Testis (tissue), 2 donors: ENCODE measurements around the gene TACC2.

ENCODE experiments used
- POLR2A ChIP-seq: fragments of 450-650 bp; IDR thresholded peaks from one replicate; pipeline ENCODE4 v1.6.1; 2017; ENCODE audit warnings: antibody characterized with exemption, mild to moderate bottlenecking, moderate library complexity
- TF ChIP-seq, protein P1 (sequence below), 3 experiments: fragments of 450-650 bp in 2 of 3; fragments of 200-600 bp in 1 of 3; sonication (generic) in 1 of 3; IDR thresholded peaks; one replicate each; pipeline ENCODE4 v1.5.1; 2016 to 2019; ENCODE audit warnings: antibody characterized with exemption in 3 of 3, mild to moderate bottlenecking in 2 of 3, moderate library complexity in 1 of 3

DNA sequence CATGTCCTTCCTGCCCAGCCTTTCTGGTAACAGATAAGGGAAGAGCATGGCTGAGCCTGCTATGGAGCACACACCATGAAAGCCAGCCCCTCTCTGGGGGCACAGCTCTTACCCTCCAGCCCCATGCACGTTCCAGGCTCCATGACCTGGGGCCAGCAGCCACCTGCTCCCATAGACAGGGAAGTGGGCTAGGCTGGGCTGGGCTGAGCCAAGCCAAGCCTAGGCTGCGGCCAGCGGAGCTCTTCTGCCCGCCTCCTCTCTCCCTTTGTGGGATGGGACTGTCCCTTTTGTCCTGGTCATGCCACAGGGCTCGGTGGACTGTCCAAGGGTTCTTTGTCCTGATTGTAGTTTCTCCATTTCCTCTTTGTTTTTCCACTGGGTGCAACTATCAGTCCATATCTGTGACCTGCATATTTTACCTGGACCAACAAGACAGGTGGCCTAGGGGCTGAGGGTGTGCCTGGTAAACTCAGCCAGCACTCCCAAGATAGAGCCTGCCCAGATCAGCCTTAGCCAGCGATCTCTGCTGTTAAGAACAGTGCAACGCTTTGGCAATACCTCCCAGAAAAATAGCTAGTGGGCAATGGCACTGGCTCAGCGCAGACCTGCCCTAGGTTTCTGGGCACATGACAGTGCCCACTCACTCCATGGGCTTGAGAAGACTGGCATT lies 184.9 kb downstream of the TACC2 start:
- TF ChIP-seq, protein P1, sequence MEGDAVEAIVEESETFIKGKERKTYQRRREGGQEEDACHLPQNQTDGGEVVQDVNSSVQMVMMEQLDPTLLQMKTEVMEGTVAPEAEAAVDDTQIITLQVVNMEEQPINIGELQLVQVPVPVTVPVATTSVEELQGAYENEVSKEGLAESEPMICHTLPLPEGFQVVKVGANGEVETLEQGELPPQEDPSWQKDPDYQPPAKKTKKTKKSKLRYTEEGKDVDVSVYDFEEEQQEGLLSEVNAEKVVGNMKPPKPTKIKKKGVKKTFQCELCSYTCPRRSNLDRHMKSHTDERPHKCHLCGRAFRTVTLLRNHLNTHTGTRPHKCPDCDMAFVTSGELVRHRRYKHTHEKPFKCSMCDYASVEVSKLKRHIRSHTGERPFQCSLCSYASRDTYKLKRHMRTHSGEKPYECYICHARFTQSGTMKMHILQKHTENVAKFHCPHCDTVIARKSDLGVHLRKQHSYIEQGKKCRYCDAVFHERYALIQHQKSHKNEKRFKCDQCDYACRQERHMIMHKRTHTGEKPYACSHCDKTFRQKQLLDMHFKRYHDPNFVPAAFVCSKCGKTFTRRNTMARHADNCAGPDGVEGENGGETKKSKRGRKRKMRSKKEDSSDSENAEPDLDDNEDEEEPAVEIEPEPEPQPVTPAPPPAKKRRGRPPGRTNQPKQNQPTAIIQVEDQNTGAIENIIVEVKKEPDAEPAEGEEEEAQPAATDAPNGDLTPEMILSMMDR (IDR thresholded peaks at IDR 0.05) = no peak
- no peak for TF ChIP-seq POLR2A
